Eye (tissue), 1 donor: ENCODE results near the gene DCTN5.

ENCODE experiments used
- DNase-seq: peaks from one replicate; pipeline ENCODE4 v3.0.0-alpha.2; 2015

The DCTN5 gene

GRCh38 chr16:23666571-23667354 lies 25.5 kb downstream of the DCTN5 start:
- no peak for DNase-seq

DNA sequence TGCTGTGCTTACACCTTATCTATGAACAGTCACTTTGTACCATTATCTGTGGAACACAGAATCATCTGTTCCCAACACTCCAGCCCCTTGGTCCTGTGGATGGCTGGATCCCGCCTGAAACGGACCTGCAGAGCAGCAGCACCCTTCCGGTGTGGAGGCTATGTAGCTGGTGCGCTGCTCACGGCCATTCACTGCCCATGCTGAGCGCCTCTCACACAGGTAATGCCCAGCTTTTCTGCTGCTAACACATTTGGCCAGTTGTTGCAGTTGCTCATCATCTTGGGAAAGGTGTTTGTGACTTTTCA lies 26.0 kb downstream of the DCTN5 start:
- no peak for DNase-seq

DNA sequence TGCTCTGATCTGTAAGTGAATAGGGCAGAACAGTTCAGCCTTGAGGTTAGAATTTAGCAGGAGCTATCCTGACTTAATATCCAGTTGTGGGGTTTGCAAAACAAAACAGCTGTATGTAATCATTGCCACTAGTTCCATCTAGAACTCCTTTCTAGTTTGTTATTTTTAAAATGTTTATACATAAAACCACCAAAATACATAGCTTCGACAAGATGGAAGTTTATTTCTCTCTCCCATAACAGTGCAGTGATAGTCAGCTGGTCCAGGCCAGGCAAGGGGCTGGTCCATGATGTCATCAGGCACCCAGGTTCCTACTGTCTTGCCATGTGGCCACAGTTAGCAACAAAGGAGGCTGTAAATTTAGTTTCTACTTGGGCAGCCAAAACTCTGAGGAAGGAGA lies 27.0 kb downstream of the DCTN5 start:
- no peak for DNase-seq

- DNase-seq = no peak
These were observed 27.6 kb downstream of the DCTN5 start for GRCh38 chr16:23668873-23669272.

- DNase-seq = no peak
These were observed 29.0 kb downstream of the DCTN5 start for GRCh38 chr16:23670137-23670776.

GRCh38 chr16:23673971-23674614 lies 32.8 kb downstream of the DCTN5 start:
- peak; percentile 9 for DNase-seq

- DNase-seq = no peak
These were observed 35.7 kb downstream of the DCTN5 start for GRCh38 chr16:23676924-23677480.

GRCh38 chr16:23678430-23679273 lies 37.4 kb downstream of the DCTN5 start, which contains the start of gene PLK1:
Gene PLK1 (plus strand): TSS chr16:23678889. CDS start chr16:23678933, 44 bp downstream.
- peak; percentile 95 for DNase-seq

GRCh38 chr16:23679274-23679985 lies 38.2 kb downstream of the DCTN5 start:
- DNase-seq = peak; percentile 22

- no peak for DNase-seq
These were observed 38.7 kb downstream of the DCTN5 start for GRCh38 chr16:23679986-23680336.

DNA sequence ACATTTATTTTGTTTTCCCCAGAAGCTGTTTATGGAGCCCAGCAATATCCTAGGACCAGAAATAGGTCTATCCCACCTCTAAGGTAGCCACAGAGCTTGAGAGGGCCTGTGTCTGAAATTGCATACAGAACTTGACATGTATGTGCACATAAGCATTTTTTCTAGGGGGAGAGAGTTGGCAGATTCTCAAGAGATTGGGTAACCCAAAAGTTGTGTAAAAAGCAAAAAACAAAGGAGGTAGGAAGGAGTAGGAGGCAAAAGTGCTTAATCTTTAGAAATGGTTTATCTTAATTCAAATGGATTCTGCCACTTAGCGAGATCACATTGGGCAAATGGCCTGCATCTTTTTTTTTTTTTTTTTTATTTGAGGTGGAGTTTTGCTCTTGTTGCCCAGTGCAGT lies 40.9 kb downstream of the DCTN5 start:
- no peak for DNase-seq

- no peak for DNase-seq
These were observed 42.2 kb downstream of the DCTN5 start for GRCh38 chr16:23683487-23683886.

- DNase-seq = no peak
These were observed 46.0 kb downstream of the DCTN5 start for GRCh38 chr16:23687034-23687808.

DNA sequence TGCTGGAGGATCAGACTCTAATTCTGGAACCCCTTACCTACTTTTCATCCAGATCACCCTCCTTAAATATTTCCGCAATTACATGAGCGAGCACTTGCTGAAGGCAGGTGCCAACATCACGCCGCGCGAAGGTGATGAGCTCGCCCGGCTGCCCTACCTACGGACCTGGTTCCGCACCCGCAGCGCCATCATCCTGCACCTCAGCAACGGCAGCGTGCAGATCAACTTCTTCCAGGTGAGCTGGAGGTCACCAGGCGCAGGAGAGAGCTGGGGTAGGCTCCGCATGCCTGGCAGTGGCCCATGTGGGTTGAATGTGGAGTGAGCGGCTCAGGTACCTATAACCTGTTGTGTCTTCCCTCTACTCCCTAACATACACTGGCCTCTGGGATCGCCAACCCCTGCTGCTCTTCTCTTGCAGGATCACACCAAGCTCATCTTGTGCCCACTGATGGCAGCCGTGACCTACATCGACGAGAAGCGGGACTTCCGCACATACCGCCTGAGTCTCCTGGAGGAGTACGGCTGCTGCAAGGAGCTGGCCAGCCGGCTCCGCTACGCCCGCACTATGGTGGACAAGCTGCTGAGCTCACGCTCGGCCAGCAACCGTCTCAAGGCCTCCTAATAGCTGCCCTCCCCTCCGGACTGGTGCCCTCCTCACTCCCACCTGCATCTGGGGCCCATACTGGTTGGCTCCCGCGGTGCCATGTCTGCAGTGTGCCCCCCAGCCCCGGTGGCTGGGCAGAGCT lies 48.3 kb downstream of the DCTN5 start:
- DNase-seq = no peak

DNA sequence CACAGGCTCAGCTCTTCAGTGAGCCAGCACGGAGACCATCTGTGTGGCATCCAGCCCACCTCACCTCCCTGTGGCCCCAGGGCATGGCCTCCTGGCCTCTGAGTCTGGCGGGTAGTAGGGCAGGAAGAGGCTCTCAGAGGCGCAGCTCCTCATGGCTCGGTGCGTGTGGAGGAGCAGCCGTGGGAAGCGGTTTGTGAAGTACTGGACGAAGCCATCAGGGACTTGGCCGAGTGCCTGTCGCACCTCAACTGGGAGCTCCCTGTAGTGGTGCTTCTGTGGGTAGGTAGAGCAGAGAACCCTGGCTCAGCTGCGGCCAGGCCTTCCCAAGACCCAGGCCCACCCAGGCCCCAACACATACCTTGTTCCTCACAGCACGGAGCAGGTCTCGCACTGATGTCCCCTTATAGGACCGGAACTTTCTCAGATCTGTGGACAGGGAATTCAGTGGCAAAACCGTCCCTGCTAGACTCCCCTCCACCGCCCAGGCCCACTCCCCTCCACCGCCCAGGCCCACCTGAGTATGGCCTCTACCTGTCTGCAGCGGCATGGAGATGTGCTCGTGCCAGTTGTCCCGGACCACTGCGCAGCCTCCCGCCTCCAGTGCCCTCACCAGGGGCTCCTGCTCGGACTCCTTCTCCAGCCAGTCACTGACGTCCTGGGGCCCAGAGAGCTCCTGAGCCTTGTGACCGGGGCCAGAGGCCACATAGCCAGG lies 49.7 kb downstream of the DCTN5 start:
- no peak for DNase-seq

DNA sequence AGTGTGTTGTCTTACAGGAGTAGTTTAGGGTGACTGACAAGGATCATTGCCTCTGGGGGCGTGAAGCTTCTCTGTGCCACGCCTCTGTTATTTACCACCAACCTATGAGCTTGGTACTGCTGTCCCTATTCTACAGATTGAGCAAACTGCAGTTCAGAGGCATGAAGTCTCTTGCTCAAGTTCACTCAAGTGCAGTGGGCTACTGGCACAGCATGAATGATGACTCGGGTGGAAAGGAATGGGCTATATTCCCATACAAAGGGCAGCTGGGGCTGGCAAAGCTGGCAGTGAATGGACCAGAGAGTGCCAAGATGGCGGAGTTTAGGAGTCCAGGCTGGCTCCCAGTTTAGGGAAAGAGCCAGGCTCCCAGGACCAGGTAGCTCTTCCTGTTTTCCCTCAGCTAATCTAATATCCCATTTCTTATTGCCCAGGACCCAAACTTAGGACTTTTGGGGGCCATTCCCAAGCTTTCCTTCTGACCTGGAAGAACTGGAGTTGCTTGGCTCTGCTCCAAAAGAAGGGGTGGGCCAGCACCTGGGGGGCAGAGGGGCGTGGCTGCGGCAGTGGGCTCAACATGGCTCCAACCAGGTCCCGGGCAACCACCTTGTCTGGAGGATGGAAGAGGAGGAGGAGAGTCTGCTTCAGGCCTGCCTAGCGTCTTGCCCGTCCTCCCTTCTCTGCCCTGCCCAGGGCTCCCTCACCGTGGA lies 50.4 kb downstream of the DCTN5 start:
- DNase-seq = no peak

DNA sequence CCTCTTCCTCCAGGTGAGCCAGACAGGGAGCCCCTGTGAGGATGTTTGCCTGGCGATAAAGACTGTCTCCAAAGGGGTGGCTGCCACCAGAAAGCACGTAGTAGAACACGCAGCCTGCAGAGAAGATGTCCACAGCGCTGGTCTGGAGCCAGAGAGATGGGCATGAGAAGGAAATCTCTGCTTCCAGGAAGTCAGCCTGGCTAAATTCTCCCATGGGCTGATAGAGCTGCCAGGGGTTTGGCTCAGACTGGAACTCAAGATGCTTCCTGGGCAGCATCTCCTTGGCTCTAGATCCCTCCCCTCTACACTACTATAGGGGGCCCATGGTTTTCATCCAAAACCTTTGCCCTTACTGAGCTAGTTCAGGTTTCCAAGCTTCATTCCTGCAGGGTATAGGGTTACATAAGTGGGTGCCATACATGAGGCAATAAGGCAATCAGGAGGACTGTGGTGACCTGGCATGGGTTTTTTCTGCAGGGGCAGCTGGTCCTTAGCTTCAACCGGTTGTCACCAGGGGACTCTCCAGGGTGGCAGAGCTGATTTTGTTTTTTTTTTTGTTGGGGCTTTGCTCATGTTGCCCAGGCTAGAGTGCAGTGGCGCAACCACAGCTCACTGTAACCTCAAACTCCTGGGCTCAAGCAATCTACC lies 51.0 kb downstream of the DCTN5 start:
- DNase-seq = no peak

DNA sequence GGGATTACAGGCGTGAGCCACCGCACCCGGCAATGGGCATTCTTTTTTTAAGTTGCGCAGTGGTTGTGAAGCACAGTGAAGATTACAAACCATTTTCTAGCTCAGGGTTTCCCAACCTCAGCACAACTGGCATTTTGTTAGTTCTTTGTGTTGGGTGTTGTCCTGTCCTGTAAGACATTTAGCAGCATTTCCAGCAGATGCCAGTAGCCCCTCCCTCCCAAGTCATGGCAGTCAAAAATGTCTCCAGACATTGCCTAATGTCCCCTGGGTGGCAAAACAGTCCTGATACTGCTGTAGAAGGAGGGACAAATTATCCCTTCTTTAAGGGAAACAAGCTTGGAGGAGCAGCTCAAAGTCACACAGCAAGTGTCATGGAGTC lies 53.0 kb downstream of the DCTN5 start:
- DNase-seq = no peak
